Naive thymus-derived CD8-positive, alpha-beta T cell (primary cell): ENCODE results near the gene ZFPM1. TPM values are rescaled to one million over a fixed set of nuclear protein-coding genes. Genes with fewer than 3 reads are reported as not detected.

Experiments used
- ATAC-seq, 2 donors: fragments of 150-1000 bp; cut with Tn5 transposase in 1 of 2; sonication (Bioruptor Pico), chemical (Tn5 transposase) in 1 of 2; 1 replicate in 1 of 2; 2 replicates in 1 of 2; pipeline ENCODE4 v1.10.0; 2021; ENCODE audit warnings: mild to moderate bottlenecking in 2 of 2, moderate library complexity in 2 of 2
- POLR2A ChIA-PET: fragments of 350-600 bp; sonication (Branson Sonifier 250); formaldehyde crosslinking; loops from one replicate; lab custom pipeline; 2021; ENCODE audit warnings: antibody characterized with exemption; lab: Charles Lee
- DNase-seq, 10 donors: peaks; one replicate each; pipeline versions ENCODE4 v3.0.0 to v3.0.0-alpha.2; 2020 to 2022
- H3K27ac Mint-ChIP-seq, 10 donors: one replicate each; pipeline ENCODE4 v1.8.0; 2020 to 2022; ENCODE audit warnings: mild to moderate bottlenecking in 10 of 10, mixed read lengths in 10 of 10, moderate library complexity in 4 of 10, inconsistent platforms in 1 of 10
- H3K27me3 Mint-ChIP-seq, 5 donors: one replicate each; pipeline ENCODE4 v1.8.0; 2021 to 2022; ENCODE audit warnings: mixed read lengths in 5 of 5
- H3K36me3 Mint-ChIP-seq, 3 donors: one replicate each; pipeline ENCODE4 v1.8.0; 2020 to 2022; ENCODE audit warnings: mixed read lengths in 3 of 3, mild to moderate bottlenecking in 2 of 3, inconsistent platforms in 1 of 3
- H3K4me1 Mint-ChIP-seq, 4 donors: one replicate each; pipeline ENCODE4 v1.8.0; 2021 to 2022; ENCODE audit warnings: mixed read lengths in 4 of 4
- H3K4me3 Mint-ChIP-seq, 10 donors: one replicate each; pipeline ENCODE4 v1.8.0; 2020 to 2022; ENCODE audit warnings: mild to moderate bottlenecking in 10 of 10, mixed read lengths in 10 of 10, moderate library complexity in 6 of 10, inconsistent platforms in 1 of 10
- H3K9me3 Mint-ChIP-seq, 9 donors: one replicate each; pipeline ENCODE4 v1.8.0; 2020 to 2022; ENCODE audit warnings: mixed read lengths in 9 of 9, mild to moderate bottlenecking in 3 of 9, inconsistent platforms in 1 of 9, moderate library complexity in 1 of 9
- polyA plus RNA-seq, 3 donors: library from polyadenylated mRNA; unstranded; fragments of 300-500 nt; fragmentation: Illumina TruSeq; gene quantifications; one replicate each; pipeline ENCODE4 v1.2.3, GENCODE V29; 2021
- total RNA-seq, 8 experiments: library from RNA in 2 of 8; stranded (reverse) in 2 of 8; gene quantifications; one replicate each; pipeline ENCODE4 v1.2.3 and lab custom pipeline; 2021 to 2026

The ZFPM1 gene
- total and polyA plus RNA-seq, 5 experiments from 2014 or later: 0.23 to 10.8 (median 0.36) TPM

DNA sequence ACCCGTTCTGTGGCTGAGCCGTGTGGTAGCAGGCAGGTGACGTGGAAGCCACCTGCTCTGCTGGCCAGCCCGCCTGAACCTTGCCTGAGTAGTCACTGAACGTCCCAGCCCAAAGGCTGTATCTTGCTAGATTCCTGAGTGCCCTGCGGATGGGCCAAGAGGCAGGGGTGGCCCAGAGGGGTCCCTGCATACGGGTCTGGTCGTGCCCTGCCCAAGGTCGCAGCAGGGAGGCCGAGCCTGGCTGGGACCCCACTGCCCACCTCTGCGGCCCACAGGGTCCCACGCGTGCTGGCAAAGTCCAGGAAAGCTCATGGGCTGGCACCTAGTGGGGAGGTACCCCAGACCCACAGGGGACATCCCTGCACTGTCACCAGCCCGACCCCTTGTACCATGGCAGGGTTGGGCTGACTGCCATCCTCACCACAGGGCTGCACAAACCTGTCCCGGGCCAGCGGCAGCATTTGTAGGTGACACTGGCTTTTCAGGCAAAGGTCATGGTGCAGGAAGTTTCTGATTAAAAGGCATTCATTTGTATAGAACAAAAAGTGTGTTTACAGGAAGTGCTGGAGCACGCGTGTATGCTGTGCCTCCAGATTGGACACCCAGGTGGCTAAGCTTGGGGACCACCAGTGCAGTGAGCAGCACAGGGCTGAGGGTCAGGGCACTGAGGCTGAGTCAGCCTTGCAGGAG is 72.0 kb downstream of the ZFPM1 start:
- POLR2A ChIA-PET: no interaction called here
- Mint-ChIP-seq H3K27me3 (no peaks in the 10 kb centered on the region), H3K4me1 (peaks cover 0 to 9% (median 6%) of the 10 kb centered on the region in 4 donors), H3K36me3 (no peaks in the 10 kb centered on the region), H3K27ac (peak overlapping the region in 6 of 10 donors; percentile 19 to 92 (median 56)), H3K4me3 (no peak overlapping the region), H3K9me3 (no peaks in the 10 kb centered on the region)
- no peak for ATAC-seq
- DNase-seq: no peak

DNA sequence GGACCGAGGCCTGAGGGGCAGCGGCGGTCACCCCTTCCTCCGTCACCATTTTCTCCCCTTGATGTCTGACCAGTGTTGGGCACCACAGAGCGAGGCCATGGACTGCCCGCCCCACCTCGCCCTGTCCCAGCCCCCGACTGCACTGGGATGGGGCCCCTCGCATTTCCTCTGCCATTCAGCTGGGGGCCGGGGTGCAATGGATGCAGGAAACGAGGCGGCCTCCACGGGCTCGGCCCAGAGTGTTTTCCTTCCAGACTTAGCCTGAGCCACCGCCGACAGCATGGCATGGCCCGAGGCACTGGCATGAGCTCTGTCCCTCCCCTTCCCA is 72.5 kb downstream of the ZFPM1 start:
- no peaks in the 10 kb centered on the region for H3K27me3 Mint-ChIP-seq
- ATAC-seq: no peak
- peak overlapping the region in 4 of 10 donors; percentile 53 to 92 (median 62) for H3K27ac Mint-ChIP-seq
- no peaks in the 10 kb centered on the region for H3K36me3 Mint-ChIP-seq
- H3K9me3 Mint-ChIP-seq: no peaks in the 10 kb centered on the region
- no peak for DNase-seq
- H3K4me1 Mint-ChIP-seq: peaks cover 0 to 9% (median 4%) of the 10 kb centered on the region in 4 donors
- H3K4me3 Mint-ChIP-seq: no peak overlapping the region
- POLR2A ChIA-PET: no interaction called here

DNA sequence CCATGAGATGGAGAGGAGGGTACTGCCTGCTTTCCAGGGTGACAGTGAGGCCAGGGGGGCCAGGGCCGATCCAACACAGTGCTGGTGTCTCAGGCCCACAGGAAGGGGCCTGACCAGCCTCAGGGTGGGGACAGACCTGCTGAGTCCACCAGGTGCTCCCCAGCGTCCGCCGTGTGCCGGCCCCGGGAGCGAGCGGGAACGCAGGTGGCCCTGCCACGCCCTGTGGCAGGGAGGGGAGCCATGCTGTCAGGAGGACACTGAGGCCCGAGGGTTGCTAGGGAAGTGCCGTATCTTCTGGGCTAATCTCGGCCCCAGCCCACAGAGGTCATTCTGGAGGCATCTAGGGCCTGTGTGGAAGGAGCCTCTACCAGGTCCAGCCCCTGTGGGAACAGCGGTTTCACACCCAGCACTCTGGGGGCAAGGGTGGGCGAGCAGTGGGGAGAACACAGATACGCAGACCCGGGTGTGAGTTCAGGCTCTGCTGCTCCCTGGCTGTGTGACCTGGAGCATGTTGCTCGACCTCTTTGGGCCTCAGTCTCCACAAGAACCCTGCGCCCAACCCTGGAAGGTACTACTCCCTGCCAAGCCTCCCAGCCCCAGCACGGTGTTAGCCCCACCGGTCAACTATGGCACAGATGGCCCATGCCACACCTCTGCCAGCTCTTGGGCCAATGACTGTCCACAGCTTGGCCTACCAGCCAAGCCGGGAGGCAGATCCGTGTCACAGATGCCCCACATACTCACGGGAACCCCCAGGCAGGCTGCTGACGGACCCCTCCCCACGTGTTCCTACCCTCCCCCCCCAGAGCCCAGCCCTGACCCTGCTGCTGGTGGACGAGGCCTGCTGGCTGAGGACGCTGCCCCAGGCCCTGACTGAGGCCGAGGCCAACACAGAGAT is 73.2 kb downstream of the ZFPM1 start:
- Mint-ChIP-seq H3K27me3 (no peaks in the 10 kb centered on the region), H3K36me3 (no peaks in the 10 kb centered on the region), H3K27ac (no peak overlapping the region), H3K4me3 (no peak overlapping the region), H3K4me1 (peaks cover 0 to 9% (median 4%) of the 10 kb centered on the region in 4 donors), H3K9me3 (no peaks in the 10 kb centered on the region)
- ATAC-seq (no peak), DNase-seq (no peak)
- POLR2A ChIA-PET: no interaction called here

DNA sequence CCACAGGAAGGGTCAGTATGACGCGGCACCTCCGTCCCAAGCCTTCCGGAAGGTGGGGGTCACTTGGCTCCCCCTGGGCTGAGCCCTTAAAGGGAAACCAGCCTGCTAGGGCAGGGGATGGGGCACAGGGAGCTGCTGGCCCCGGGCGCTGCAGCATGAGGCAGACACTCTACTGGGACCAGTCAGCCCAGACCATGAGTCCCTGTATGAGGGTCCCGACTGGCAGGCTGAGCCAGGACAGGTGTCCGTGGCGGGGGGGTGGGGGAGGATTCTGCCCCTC is 73.8 kb downstream of the ZFPM1 start:
- Mint-ChIP-seq H3K9me3 (no peaks in the 10 kb centered on the region), H3K4me3 (no peak overlapping the region), H3K27me3 (no peaks in the 10 kb centered on the region), H3K4me1 (peaks cover 0 to 9% (median 4%) of the 10 kb centered on the region in 4 donors), H3K36me3 (no peaks in the 10 kb centered on the region), H3K27ac (no peak overlapping the region)
- DNase-seq (no peak), ATAC-seq (no peak)
- POLR2A ChIA-PET: no interaction called here

DNA sequence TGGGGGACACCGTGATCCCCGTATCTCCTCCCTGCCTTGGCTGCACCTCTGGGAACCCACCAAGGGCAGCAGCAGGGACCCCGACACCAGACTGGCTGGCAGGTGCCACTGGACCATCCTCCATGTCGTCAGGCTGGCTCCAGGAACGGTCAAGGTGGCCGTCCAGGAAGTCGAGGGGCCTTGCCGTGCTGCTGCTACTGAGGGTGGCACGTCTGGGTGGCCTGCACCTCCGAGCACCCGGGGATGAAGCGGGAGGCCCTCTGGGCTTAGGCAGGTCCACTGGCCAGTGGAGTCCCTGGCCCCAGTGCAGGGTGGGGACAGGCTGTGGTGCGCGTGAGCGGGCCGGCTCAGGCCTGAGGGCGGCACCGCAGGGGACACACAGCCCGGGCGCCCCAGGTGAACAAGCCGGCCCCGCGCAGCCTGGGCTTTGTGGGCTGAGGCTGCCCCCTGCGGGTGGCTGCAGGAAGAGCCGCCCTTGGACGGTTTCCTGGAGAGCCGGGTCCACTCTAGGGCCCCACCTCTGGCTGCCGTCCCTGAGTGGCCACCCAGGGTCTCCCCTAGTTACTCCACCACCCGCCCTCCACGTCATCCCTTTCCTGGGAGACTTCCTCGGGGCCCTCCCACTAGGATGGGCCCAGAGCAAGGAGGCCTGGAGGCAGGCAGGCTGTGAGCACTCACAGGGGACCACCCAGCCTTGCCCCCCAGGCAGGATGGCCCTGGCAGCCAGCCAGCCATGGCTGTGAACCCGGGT is 74.3 kb downstream of the ZFPM1 start:
- DNase-seq: peak in 9 of 10 donors; percentile 27 to 72 (median 61)
- Mint-ChIP-seq H3K27me3 (no peaks in the 10 kb centered on the region), H3K4me3 (no peak overlapping the region), H3K4me1 (peaks cover 0 to 9% (median 5%) of the 10 kb centered on the region in 4 donors), H3K27ac (no peak overlapping the region), H3K36me3 (no peaks in the 10 kb centered on the region), H3K9me3 (no peaks in the 10 kb centered on the region)
- POLR2A ChIA-PET: no interaction called here
- peak; percentile 74 to 89 for ATAC-seq

DNA sequence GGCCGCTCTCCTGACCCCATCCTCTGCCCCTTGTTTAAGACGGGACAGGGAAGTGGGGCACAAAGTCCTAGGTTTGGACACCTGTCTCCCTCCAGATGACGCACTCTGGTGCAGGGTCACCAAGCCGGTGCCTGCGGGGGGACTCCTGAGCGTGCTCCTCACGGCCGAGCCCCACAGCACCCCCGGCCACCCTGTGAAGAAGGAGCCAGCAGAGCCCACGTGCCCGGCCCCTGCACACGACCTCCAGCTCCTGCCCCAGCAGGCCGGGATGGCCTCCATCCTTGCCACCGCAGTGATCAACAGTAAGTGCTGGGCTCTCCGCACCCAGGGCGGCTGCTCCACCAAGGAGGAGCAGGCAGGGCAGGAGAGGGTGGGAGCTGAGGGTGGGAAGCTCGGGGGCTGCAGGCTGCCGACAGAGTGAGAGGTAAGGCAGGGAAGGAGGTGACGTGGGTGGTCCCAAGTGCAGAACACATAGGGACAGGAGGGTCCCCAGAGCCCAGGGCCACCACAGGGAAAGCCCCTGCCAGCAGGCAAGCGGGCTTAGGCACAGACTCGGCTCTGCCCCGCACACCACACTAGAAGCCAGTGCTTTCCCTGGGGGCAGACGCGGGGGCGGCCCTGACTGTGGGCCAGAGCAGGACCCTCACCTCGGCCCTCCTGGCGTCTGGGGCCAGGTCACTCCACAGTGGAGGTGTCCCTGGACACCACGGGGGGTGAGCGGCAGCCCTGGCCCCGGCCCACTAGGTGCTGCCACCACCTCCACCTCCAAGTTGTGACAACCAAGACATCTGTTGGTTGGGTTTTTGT is 75.1 kb downstream of the ZFPM1 start:
- Mint-ChIP-seq H3K9me3 (no peaks in the 10 kb centered on the region), H3K27me3 (no peaks in the 10 kb centered on the region), H3K27ac (peak overlapping the region in 1 of 10 donors; percentile 56), H3K36me3 (no peaks in the 10 kb centered on the region), H3K4me3 (no peak overlapping the region), H3K4me1 (peaks cover 0 to 7% (median 4%) of the 10 kb centered on the region in 4 donors)
- POLR2A ChIA-PET: no interaction called here
- ATAC-seq: no peak
- DNase-seq: no peak

DNA sequence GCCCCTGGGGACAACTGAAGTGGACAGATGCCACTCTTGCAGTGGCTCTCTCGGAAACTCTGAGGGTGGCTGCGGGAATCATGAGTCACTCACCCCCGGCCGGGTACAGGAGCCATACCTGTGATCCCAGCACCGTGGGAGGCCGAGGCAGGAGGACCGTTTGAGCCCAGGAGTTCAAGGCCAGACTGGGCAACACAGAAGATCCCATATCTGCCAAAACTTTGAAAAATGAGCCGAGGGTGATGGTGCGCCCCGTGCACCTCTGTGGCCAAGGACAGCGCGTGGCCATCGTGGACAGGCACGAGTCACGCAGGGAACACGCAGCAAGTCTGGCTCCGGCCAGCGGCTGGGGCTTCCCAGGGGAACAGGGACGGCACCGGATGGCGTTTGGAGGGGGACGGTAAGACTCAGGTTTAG is 75.8 kb downstream of the ZFPM1 start:
- ATAC-seq (no peak), DNase-seq (no peak)
- Mint-ChIP-seq H3K36me3 (no peaks in the 10 kb centered on the region), H3K9me3 (no peaks in the 10 kb centered on the region), H3K27ac (peak overlapping the region in 1 of 10 donors; percentile 44), H3K4me1 (peaks cover 0 to 7% (median 4%) of the 10 kb centered on the region in 4 donors), H3K27me3 (no peaks in the 10 kb centered on the region), H3K4me3 (no peak overlapping the region)
- POLR2A ChIA-PET: no interaction called here

DNA sequence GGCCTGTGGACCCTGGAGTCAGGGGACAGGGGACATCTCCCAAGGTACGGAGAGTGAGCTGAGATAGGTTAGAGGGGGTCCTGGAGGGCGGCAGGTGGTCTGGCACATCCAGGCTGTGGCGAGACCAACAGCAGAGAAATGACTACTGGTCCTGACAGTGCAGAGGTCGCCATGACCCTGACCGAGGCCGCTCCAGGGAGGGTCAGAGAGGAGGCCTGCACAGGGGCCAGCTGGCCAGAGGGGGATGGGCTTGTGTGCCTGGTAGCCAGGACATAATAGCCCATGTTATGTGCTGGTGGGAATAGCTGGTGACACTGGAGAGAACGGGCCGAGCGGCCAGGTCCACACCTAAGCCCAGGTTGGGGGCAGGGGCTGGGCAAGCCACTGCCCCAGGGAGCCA is 76.5 kb downstream of the ZFPM1 start:
- DNase-seq: no peak
- POLR2A ChIA-PET: no interaction called here
- Mint-ChIP-seq H3K27ac (peak overlapping the region in 2 of 10 donors; percentile 20 to 58), H3K9me3 (no peaks in the 10 kb centered on the region), H3K27me3 (no peaks in the 10 kb centered on the region), H3K36me3 (no peaks in the 10 kb centered on the region), H3K4me3 (no peak overlapping the region), H3K4me1 (peaks cover 0 to 7% (median 4%) of the 10 kb centered on the region in 4 donors)
- ATAC-seq: no peak

DNA sequence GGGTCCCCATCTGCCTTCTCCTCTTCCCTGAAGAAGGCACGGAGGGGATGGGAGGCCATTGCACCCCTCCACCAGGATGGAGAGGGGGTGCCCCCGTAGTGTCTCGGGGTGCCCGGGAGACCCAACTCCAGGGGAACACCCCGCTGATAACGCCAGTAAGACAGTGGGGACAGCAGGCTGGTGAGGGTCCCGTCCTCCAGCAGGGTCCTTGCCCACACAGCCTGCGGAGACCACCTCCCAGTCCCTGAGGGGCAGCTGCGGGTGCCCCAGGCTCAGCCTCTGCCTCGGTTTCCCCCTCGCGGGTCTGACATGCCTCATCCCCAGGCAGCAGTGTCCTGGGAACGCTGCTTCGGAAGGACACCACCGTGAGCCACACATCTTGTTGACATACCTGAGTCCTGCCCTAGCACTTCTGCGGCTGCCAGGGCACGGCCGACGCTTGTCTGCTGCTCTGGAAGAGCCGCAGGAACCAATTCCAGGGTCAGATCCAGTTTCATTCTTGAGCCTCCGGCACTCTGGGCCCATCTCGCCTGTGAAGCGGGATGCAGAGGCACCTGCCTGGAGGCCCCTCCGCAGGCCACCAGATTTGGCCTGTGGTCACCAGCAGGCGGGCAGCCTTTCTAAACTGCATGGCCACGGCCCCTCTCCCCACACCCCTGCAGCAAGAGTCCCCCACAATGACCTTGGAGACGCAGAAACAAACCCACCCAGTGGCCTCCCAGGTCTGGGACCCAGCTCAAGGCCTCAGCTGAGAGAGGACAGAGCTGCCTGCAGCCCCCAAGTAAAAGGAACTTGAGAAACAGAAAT is 77.2 kb downstream of the ZFPM1 start:
- ATAC-seq: no peak
- POLR2A ChIA-PET: no interaction called here
- peak overlapping the region in 3 of 10 donors; percentile 46 to 73 (median 58) for H3K27ac Mint-ChIP-seq

DNA sequence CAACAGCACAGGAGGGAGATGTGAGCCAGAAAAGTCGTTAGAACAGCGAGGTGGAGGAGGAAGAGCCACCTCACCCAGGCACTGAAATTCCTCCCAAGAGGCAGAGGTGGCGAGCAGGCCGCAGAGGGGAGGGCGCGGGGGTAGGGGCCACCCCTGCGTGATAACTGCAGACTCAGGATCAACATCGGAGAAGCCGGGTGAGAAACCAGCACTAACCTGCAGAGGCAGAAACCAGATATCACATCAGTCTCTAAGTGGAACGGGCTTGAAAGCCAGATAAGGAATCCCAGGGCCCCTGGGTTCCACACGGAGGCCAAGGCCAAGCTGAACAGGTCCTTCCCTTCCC is 77.8 kb downstream of the ZFPM1 start:
- H3K27ac Mint-ChIP-seq: peak overlapping the region in 3 of 10 donors; percentile 15 to 73 (median 46)
- no peaks in the 10 kb centered on the region for H3K36me3 Mint-ChIP-seq
- POLR2A ChIA-PET: no interaction called here
- DNase-seq (no peak), ATAC-seq (no peak)
- H3K27me3 Mint-ChIP-seq: no peaks in the 10 kb centered on the region
- H3K4me1 Mint-ChIP-seq: peaks cover 0 to 13% (median 6%) of the 10 kb centered on the region in 4 donors
- no peaks in the 10 kb centered on the region for H3K9me3 Mint-ChIP-seq
- no peak overlapping the region for H3K4me3 Mint-ChIP-seq

More for the DNA sequence above, 77.2 kb downstream of the ZFPM1 start:
- Mint-ChIP-seq H3K9me3 (no peaks in the 10 kb centered on the region), H3K4me1 (peaks cover 0 to 11% (median 5%) of the 10 kb centered on the region in 4 donors), H3K4me3 (no peak overlapping the region), H3K27me3 (no peaks in the 10 kb centered on the region), H3K36me3 (no peaks in the 10 kb centered on the region)
- no peak for DNase-seq

DNA sequence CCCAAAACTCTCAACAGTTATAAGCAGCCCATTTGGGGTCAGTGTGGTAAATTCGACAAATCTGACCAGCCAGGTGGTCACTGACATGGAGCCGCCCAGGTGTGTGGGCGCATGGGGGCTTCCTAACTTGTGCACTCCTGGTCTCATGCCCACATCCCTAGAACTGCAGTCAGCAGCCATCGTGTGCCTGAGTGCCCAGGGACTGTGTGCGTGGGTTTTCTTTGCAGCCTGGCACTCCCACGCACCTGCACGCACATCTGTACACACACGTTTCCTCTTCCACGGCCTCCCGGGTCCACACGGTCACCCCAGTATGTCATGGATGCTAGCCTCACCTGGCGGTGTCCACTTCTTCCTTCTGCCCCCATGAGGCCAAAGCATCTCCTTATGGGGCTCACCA is 78.3 kb downstream of the ZFPM1 start:
- Mint-ChIP-seq H3K4me1 (peaks cover 0 to 17% (median 10%) of the 10 kb centered on the region in 4 donors), H3K4me3 (no peak overlapping the region), H3K27ac (peak overlapping the region in 2 of 10 donors; percentile 74 to 81), H3K27me3 (no peaks in the 10 kb centered on the region), H3K36me3 (no peaks in the 10 kb centered on the region), H3K9me3 (no peaks in the 10 kb centered on the region)
- POLR2A ChIA-PET: no interaction called here
- no peak for ATAC-seq
- no peak for DNase-seq
